GM18511 (cell line): Measurements from ENCODE around the gene P2RY1.
"Not testable (repeated sequence)": the region's sequence is repeated elsewhere in the genome, so short reads cannot be mapped to it uniquely, and the experiment has no call there.

Source experiments
- ATAC-seq: cut with Tn5 transposase; IDR thresholded peaks from one replicate; pipeline ENCODE4 v1.9.1; 2021; ENCODE audit warnings: mild to moderate bottlenecking, moderate library complexity; ENCODE audit not compliant: unreplicated experiment

P2RY1 gene

GRCh38 chr3:152836269-152836668 is 1.3 kb downstream of the P2RY1 start:
- ATAC-seq = no peak

- no peak for ATAC-seq
Measured at GRCh38 chr3:152839511-152839910, 4.6 kb downstream of the P2RY1 start.

- no peak for ATAC-seq
Measured at GRCh38 chr3:152841131-152841530, 6.2 kb downstream of the P2RY1 start.

GRCh38 chr3:152842413-152842812 is 7.5 kb downstream of the P2RY1 start:
- no peak for ATAC-seq

GRCh38 chr3:152843955-152844354 is 9.0 kb downstream of the P2RY1 start:
- ATAC-seq = peak; percentile 87

- not testable (repeated sequence) for ATAC-seq
Measured at GRCh38 chr3:152846572-152847202, 11.8 kb downstream of the P2RY1 start.

GRCh38 chr3:152847599-152847998 is 12.7 kb downstream of the P2RY1 start:
- not testable (repeated sequence) for ATAC-seq

GRCh38 chr3:152849996-152850578 is 15.2 kb downstream of the P2RY1 start:
- ATAC-seq = no peak

- no peak for ATAC-seq
Measured at GRCh38 chr3:152853196-152853595, 18.3 kb downstream of the P2RY1 start.

- ATAC-seq = no peak
Measured at GRCh38 chr3:152857082-152857481, 22.2 kb downstream of the P2RY1 start.

- ATAC-seq = no peak
Measured at GRCh38 chr3:152858170-152858800, 23.4 kb downstream of the P2RY1 start.

- ATAC-seq = no peak
Measured at GRCh38 chr3:152860736-152861135, 25.8 kb downstream of the P2RY1 start.

GRCh38 chr3:152865668-152866245 is 30.8 kb downstream of the P2RY1 start:
- no peak for ATAC-seq

GRCh38 chr3:152870027-152870426 is 35.1 kb downstream of the P2RY1 start:
- no peak for ATAC-seq

- ATAC-seq = not testable (repeated sequence)
Measured at GRCh38 chr3:152873314-152873713, 38.4 kb downstream of the P2RY1 start.

- ATAC-seq = no peak
Measured at GRCh38 chr3:152874896-152875749, 40.2 kb downstream of the P2RY1 start.

GRCh38 chr3:152879130-152879789 is 44.3 kb downstream of the P2RY1 start:
- ATAC-seq = no peak

- no peak for ATAC-seq
Measured at GRCh38 chr3:152879790-152880174, 44.9 kb downstream of the P2RY1 start.

GRCh38 chr3:152885076-152885475 is 50.1 kb downstream of the P2RY1 start:
- ATAC-seq = no peak
